DND-41 (cell line): ENCODE results near the gene HOXC10.

Experiments
- EZH2 ChIP-seq: IDR thresholded peaks from 3 replicates; pipeline ENCODE4 v1.6.1; 2012; ENCODE audit warnings: borderline replicate concordance, low read depth, mild to moderate bottlenecking, moderate library complexity, low read length, inconsistent platforms; ENCODE audit not compliant: severe bottlenecking
- TF ChIP-seq, protein P1 (sequence below): IDR thresholded peaks from 2 replicates; pipeline ENCODE4 v1.5.1; 2012; ENCODE audit warnings: borderline replicate concordance, low read length, moderate library complexity, mild to moderate bottlenecking; ENCODE audit not compliant: poor library complexity, severe bottlenecking; ENCODE audit errors: extremely low read depth

GRCh38 chr12:54002278-54002914 is 17.4 kb downstream of the HOXC10 start:
- TF ChIP-seq, protein P1, sequence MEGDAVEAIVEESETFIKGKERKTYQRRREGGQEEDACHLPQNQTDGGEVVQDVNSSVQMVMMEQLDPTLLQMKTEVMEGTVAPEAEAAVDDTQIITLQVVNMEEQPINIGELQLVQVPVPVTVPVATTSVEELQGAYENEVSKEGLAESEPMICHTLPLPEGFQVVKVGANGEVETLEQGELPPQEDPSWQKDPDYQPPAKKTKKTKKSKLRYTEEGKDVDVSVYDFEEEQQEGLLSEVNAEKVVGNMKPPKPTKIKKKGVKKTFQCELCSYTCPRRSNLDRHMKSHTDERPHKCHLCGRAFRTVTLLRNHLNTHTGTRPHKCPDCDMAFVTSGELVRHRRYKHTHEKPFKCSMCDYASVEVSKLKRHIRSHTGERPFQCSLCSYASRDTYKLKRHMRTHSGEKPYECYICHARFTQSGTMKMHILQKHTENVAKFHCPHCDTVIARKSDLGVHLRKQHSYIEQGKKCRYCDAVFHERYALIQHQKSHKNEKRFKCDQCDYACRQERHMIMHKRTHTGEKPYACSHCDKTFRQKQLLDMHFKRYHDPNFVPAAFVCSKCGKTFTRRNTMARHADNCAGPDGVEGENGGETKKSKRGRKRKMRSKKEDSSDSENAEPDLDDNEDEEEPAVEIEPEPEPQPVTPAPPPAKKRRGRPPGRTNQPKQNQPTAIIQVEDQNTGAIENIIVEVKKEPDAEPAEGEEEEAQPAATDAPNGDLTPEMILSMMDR: no peak
- no peak for TF ChIP-seq EZH2
